Erythroblast (primary cell): ENCODE measurements around the gene MCF2L2.
"Not testable (repeated sequence)": the region's sequence is repeated elsewhere in the genome, so short reads cannot be mapped to it uniquely, and the experiment has no call there.

Experiments used
- GATA1 ChIP-seq: IDR thresholded peaks from 2 replicates; pipeline ENCODE4 v1.6.1; 2011; ENCODE audit warnings: low read depth, mild to moderate bottlenecking, control low read depth, low read length, moderate library complexity
- POLR2A ChIP-seq: IDR thresholded peaks from 2 replicates; pipeline ENCODE4 v1.6.1; 2011; ENCODE audit warnings: mild to moderate bottlenecking, low read length

- not testable (repeated sequence) for TF ChIP-seq POLR2A, GATA1
Measured at GRCh38 chr3:183179550-183179908, 248.9 kb downstream of the MCF2L2 start.
